ENCODE results near the gene RHBDF2. TPM values are rescaled to one million over a fixed set of nuclear protein-coding genes. Genes with fewer than 3 reads are reported as not detected.

The RHBDF2 gene
- total RNA-seq, 4 donors from 2014 or later, result 11.3 to 47.4 (median 23.2) TPM

- WGBS, 2 donors (ENCODE audit: low coverage in 1 of 2), result 87% methylated on average over 18 of the region's 18 CpGs; no CpG with 5 or more reads in 1 of the 2 donors
- H3K27ac ChIP-seq, result no peak overlapping the region
- H3K36me3 ChIP-seq, result no peaks in the 10 kb centered on the region
- in situ Hi-C loops (cut with MboI; ENCODE audit: low pct_ligation_motif_present in 1 of 4, low pct_unique_long_range_greater_than_20kb in 1 of 4, low sequenced_read_pairs in 3 of 4), result no loop called here
- DNase-seq, result no peak
- H3K4me3 ChIP-seq, result no peak overlapping the region
- TF ChIP-seq POLR2A (IDR thresholded peaks at IDR 0.05) (no peak), CTCF (IDR thresholded peaks at IDR 0.05) (peak in 1 of 5 experiments; percentile 16), POLR2AphosphoS5 (IDR thresholded peaks at IDR 0.05) (no peak), EP300 (IDR thresholded peaks at IDR 0.05; ENCODE audit: low read depth) (no peak)
- H3K4me1 ChIP-seq, result no peaks in the 10 kb centered on the region
- intact Hi-C loops (cut with DNase I; ENCODE audit: low total_unique reads), result no loop called here
- no peaks in the 10 kb centered on the region for H3K27me3 ChIP-seq
- H3K9me3 ChIP-seq, result no peaks in the 10 kb centered on the region
Measured at GRCh38 chr17:76473541-76473985, 27.7 kb downstream of the RHBDF2 start.

GRCh38 chr17:76472726-76473125 is 28.5 kb downstream of the RHBDF2 start:
- Histone ChIP-seq H3K4me1 (no peaks in the 10 kb centered on the region), H3K27me3 (no peaks in the 10 kb centered on the region), H3K36me3 (no peaks in the 10 kb centered on the region), H3K4me3 (no peak overlapping the region), H3K9me3 (no peaks in the 10 kb centered on the region), H3K27ac (no peak overlapping the region)
- 40 to 94% methylated on average over 1 to 11 of the region's 11 CpGs for WGBS, 2 donors (ENCODE audit: low coverage in 1 of 2)
- in situ Hi-C loops (cut with MboI; ENCODE audit: low pct_ligation_motif_present in 1 of 4, low pct_unique_long_range_greater_than_20kb in 1 of 4, low sequenced_read_pairs in 3 of 4) (no loop called here), intact Hi-C loops (cut with DNase I; ENCODE audit: low total_unique reads) (no loop called here)
- TF ChIP-seq POLR2A (IDR thresholded peaks at IDR 0.05) (no peak), POLR2AphosphoS5 (IDR thresholded peaks at IDR 0.05) (no peak), EP300 (IDR thresholded peaks at IDR 0.05; ENCODE audit: low read depth) (no peak), CTCF (IDR thresholded peaks at IDR 0.05) (no peak)
- no peak for DNase-seq

DNA sequence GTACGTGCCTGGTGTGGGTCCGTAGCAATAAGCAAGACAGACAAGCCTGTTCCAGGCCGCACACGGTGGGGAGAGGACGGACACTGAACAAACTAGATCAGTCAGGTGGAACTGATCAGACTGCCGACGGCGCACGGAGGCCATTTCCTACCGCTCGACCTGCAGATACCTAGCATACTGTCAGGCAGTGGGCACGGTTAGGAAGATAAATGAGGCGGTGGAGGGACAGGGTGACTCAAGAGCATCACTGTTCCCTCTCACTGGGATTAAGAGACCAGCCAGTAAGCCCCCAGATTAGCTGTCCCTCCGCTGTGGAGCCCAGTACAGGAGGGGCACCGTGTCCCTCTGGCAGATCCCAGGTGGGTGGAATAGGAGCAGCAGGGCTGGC is 29.0 kb downstream of the RHBDF2 start:
- 92% methylated on average over 15 of the region's 15 CpGs; no CpG with 5 or more reads in 1 of the 2 donors for WGBS, 2 donors (ENCODE audit: low coverage in 1 of 2)
- DNase-seq, result no peak
- H3K36me3 ChIP-seq, result no peaks in the 10 kb centered on the region

GRCh38 chr17:76471498-76472257 is 29.5 kb downstream of the RHBDF2 start:
- H3K4me3 ChIP-seq, result no peak overlapping the region
- no peak for DNase-seq
- TF ChIP-seq EP300 (IDR thresholded peaks at IDR 0.05; ENCODE audit: low read depth) (no peak), POLR2AphosphoS5 (IDR thresholded peaks at IDR 0.05) (no peak), POLR2A (IDR thresholded peaks at IDR 0.05) (no peak), CTCF (IDR thresholded peaks at IDR 0.05) (no peak)
- intact Hi-C loops (cut with DNase I; ENCODE audit: low total_unique reads), result no loop called here
- in situ Hi-C loops (cut with MboI; ENCODE audit: low pct_ligation_motif_present in 1 of 4, low pct_unique_long_range_greater_than_20kb in 1 of 4, low sequenced_read_pairs in 3 of 4), result no loop called here
- no peak overlapping the region for H3K27ac ChIP-seq
- 91 to 94% methylated on average over 12 to 35 of the region's 35 CpGs for WGBS, 2 donors (ENCODE audit: low coverage in 1 of 2)
- H3K36me3 ChIP-seq, result no peaks in the 10 kb centered on the region
- H3K9me3 ChIP-seq, result no peaks in the 10 kb centered on the region
- H3K27me3 ChIP-seq, result no peaks in the 10 kb centered on the region
- H3K4me1 ChIP-seq, result no peaks in the 10 kb centered on the region

More for the DNA sequence above, 29.0 kb downstream of the RHBDF2 start:
- no peaks in the 10 kb centered on the region for H3K4me1 ChIP-seq
- no peak overlapping the region for H3K27ac ChIP-seq
- H3K9me3 ChIP-seq, result no peaks in the 10 kb centered on the region
- TF ChIP-seq POLR2A (IDR thresholded peaks at IDR 0.05) (no peak), EP300 (IDR thresholded peaks at IDR 0.05; ENCODE audit: low read depth) (no peak), CTCF (IDR thresholded peaks at IDR 0.05) (no peak), POLR2AphosphoS5 (IDR thresholded peaks at IDR 0.05) (no peak)
- H3K4me3 ChIP-seq, result no peak overlapping the region
- in situ Hi-C loops (cut with MboI; ENCODE audit: low pct_ligation_motif_present in 1 of 4, low pct_unique_long_range_greater_than_20kb in 1 of 4, low sequenced_read_pairs in 3 of 4), result no loop called here
- H3K27me3 ChIP-seq, result no peaks in the 10 kb centered on the region
- intact Hi-C loops (cut with DNase I; ENCODE audit: low total_unique reads), result no loop called here
